Measurements from ENCODE around the gene SIRPA.

SIRPA gene

DNA sequence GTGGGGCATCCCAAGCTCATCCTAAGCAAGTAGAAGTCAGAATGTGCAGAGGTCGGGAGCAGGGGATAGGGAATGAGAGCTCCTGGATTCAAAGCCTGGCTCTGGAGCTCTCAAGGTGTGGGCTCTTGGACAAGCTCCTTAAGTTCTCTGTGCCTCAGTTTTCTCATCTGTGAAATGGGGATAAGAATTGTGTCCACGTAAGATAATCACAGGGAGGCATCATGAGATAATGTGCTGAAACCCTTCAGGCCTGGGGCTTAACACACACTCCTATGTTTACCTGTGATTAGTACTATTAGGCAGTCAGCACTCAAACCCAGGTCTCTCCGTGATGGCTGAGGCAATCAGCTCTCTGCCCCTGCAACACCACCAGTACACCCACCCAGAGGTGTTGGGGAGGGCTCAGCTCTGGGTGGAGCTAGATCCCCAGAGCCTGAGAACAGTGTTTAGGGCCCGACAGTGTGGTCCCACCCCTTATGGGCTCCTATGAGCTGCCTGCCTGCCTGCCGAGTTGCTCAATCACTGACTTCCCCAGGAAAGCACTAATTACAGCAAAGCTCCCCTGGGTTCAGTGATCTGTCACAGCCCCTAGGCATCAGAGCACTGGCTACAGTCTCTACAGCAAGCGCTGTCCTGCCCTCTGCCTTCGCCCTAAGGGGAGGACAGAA lies 6.3 kb upstream of the SIRPA start:
- DNase-seq (ENCODE audit: low read depth in 2 of 2) = no peak

DNA sequence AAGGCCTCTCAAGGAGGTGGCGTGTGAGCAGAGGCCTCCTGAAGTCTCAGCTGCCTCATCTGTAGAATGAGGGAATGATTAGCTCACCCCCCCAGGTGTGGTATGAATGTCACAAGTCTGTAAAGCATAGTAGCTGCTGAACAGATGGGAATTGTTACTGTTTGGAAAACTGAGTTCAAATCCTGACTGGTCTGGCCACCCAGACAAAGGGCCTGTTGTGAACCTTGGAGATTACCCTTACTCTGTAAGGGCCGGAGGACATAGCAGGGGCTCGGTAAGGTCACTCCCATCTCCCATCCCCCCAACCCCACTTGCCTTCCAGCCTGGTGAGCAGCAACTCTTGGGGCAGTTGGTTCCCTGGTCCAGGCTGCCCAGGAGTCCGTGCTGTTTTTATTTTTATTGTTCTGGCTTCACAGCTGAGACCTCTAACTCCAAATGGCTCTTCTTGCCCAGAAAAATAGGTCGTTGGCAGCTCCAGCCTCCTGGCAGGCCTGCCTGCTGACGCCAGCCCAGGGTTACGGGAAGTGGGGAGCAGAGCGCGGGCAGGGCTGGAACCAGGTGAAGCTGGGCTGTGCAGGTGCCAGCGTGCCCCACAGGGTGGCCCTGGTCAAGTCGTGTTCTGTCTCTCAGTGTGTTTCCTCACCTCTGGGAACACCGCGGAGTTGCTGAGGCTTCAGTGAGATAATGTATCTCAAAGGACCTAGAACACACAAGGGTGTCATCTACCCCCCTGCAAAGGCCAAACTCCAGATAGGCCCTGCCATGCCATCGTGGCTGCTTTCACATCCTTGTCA lies 4.5 kb upstream of the SIRPA start:
- no peak for DNase-seq (ENCODE audit: low read depth in 2 of 2)

- DNase-seq (ENCODE audit: low read depth in 2 of 2) = no peak
These were observed 3.7 kb upstream of the SIRPA start for GRCh38 chr20:1891263-1892118.

DNA sequence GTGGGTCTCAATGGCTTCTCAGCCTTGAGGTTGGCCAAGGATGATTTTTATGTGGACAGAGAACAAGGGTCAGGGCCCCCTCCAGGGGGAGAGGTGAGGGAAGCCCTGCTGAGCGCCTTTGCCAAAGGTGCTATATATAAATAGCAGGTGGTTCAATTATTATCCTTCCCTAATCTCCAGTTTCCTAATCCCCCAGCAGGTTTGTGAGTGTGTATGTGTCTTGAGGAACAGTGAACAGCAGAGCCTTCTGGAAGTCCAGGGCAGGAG lies 3.2 kb upstream of the SIRPA start:
- no peak for DNase-seq (ENCODE audit: low read depth in 2 of 2)

DNA sequence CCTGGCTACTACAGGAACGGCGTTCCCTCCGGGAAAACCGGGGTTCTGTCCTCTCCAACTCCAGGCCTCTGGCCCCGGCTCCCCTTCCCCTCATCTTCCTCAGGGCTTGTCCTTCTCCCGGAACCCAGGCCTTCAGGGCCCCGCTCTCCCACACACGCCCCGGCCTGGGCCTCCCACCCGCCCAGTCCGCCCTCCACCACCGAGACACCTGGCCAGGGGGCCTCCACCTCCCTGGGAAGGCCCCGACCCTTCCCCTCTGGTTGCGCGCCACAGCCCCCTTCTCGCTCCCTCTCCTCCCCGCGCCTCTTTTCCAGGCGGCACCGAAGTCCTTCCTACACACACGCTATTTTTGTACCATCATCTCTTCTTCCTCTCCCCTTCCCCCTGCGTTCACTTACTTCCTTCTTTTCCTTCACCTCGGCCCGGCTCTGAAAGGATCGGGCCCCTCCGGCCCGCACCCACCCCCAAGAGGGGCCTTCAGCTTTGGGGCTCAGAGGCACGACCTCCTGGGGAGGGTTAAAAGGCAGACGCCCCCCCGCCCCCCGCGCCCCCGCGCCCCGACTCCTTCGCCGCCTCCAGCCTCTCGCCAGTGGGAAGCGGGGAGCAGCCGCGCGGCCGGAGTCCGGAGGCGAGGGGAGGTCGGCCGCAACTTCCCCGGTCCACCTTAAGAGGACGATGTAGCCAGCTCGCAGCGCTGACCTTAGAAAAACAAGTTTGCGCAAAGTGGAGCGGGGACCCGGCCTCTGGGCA lies 1.3 kb upstream of the SIRPA start:
- DNase-seq (ENCODE audit: low read depth in 2 of 2) = no peak

DNA sequence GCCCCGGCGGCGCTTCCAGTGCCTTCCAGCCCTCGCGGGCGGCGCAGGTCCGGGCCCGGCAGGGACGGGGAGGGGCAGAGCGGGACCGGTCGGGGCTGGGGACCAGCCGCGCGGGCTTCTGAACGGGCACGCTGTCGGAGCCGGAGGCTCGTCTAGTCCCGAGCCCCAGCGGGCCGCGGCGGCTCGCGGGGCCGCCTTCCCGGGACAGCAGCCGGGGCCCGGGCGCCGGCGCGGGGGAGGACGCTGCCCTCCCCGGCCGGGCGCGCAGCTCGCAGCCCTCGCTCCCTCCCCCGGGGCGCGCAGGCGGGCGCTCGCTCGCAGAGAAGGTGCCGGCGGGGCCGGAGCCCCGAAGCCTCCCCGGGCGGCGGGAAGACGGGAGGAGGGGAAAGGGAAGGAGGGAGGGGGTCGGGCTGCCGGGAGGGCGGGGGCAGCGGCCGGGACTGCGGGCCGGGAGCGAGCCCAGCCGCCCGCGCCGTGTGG lies 696 bp upstream of the SIRPA start:
- peak in 1 of 2 donors; percentile 14 for DNase-seq (ENCODE audit: low read depth in 2 of 2)

DNA sequence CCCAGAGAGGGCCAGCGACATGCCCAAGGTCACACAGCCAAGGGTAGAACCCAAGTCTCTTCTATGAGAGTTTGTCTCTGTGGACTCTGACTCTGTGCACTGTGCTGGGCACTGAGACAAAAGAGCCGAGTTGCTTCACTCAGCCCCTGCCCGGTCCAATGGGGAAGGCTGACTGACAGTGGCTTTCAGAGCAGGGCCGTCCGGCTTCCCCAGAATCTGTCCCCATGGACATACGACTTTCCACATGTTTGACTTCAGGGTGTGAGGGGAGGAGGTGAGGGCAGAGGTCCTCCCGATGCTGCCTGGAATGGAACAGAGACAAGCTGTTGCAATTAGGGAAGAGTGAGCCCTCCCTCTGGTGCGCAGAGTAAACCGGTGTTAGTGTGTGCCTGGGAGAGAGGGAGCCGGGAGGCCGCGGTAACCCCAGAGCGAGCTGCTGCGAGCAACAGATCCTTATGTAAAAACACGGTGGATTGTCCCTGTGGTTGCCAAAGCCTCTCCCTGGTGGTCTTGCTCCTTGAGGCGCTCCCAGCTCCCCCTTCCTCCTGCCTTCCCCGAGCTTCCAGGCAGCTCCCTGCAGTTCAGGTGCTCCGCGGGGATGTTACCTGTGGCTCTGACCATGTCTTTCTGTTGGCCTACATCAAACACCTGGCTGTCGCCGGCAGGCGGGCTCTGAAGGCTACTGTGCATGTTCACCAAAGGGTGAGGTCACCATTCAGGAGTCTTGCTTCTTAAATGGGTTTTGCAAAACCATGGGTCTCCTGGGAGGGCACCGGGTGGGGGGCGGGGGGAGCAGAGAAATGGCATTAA lies 672 bp downstream of the SIRPA start:
- no peak for DNase-seq (ENCODE audit: low read depth in 2 of 2)

GRCh38 chr20:1896484-1897258 lies 1.5 kb downstream of the SIRPA start:
- DNase-seq (ENCODE audit: low read depth in 2 of 2) = no peak

DNA sequence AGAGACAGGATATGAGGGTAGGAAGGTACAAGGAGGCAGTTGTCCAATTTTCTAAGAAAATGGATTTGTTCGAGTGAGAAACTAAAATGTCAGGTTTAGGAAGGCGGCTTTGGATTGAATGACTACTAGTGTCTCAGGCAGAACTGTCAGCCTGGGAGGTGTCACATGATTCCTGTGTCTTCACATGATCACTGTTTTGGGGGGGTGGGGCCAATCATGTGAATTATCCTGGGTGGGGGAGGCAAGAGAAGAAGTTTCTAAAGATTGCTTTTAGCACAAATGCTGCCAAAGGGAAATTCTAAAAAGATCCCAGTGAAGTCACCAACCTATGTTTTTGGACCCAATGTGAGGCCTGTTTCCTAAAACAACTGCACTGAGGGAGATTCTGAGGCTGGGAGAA lies 2.3 kb downstream of the SIRPA start:
- DNase-seq (ENCODE audit: low read depth in 2 of 2) = no peak

GRCh38 chr20:1897965-1898464 lies 2.8 kb downstream of the SIRPA start:
- no peak for DNase-seq (ENCODE audit: low read depth in 2 of 2)

DNA sequence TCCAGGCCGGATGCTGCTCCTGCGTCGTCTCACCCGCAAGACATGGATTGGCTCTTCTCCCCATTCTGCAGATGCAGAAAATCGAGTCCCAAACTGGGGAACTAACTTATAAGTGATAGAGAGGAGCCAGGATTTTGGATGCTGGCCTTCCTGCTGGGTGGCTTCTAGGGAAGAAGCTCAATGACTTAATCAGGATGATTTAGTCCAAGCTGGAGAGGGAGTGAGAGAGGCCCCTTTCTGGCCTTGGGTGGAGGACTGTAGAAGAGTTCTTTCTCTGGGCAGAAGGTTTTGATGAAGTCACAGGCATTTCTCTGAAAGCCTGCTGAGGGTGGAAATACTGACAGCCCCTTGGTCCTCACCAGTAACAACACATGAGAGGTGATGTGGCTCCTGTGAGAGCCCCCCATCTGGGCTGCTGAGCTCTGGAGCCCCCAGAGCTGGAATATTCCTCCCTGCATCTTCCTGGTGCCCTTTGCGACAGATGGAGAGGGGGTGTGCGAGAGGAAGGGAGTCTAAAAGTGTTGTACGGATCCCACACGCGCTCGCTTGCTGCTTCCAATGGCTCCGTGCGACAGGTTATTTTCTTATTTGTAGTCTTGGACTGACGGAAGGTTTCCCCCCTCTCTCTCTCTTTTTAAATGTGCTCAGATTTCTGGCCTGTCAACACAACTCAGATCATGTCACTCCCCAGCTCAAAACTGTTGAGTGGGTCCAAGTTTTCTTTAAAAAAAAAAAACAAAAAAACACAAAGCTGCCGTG lies 3.5 kb downstream of the SIRPA start:
- DNase-seq (ENCODE audit: low read depth in 2 of 2) = no peak

DNA sequence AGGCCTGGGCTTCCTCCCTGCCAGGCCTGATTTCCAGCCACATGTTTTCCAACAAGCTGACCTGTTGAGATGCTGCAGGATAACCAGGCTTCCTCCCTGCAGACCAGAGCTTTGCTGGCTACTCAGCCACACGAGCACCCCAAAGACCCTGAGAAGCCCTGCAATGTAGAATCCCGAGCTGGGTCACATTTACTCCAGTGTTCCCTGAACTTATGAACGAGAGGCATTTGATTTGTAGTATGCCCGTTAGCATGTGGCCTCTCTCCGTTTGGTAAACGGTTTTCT lies 4.0 kb downstream of the SIRPA start:
- no peak for DNase-seq (ENCODE audit: low read depth in 2 of 2)

DNA sequence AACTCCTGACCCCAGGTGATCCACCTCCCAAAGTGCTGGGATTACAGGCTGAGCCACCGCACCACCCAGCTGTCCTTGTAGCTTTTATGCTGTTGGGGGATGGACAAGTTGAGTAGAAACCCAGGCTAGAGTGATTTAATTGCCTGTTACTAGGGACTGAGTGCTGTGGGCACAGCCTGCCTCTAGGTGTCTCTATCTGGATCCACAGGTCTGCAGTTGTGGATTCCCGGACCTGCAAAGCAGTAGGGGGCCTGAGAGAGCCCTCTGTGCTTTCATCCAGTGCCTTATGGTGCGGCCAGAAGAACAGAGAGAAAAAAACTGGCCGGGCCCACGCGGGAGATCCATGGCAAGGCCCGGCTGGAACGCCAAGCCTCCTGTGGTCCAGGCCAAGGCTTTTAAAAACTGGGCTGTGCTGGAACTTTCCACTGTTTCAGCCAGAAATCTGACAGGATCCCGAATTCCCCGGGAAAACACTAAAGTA lies 5.2 kb downstream of the SIRPA start:
- DNase-seq (ENCODE audit: low read depth in 2 of 2) = no peak

- no peak for DNase-seq (ENCODE audit: low read depth in 2 of 2)
These were observed 6.5 kb downstream of the SIRPA start for GRCh38 chr20:1901704-1902103.

DNA sequence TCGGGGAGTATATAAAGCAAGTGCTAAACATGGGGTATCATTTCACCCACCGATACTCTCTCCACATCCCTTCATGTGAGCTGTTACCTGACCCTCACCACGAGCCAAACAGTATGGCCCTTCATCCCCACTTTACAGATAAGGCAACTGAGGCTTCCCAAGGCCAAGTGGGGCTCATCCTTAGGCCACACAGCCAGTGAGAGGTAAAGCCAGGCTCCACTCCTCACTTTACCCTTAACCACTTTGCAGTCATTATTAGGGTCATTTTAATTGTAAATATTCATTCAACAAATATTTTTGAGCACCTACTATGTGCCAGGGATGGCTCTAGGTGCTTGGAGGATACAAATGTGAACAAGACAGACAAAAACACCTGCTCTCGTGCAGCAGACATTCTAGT lies 7.0 kb downstream of the SIRPA start:
- DNase-seq (ENCODE audit: low read depth in 2 of 2) = no peak

DNA sequence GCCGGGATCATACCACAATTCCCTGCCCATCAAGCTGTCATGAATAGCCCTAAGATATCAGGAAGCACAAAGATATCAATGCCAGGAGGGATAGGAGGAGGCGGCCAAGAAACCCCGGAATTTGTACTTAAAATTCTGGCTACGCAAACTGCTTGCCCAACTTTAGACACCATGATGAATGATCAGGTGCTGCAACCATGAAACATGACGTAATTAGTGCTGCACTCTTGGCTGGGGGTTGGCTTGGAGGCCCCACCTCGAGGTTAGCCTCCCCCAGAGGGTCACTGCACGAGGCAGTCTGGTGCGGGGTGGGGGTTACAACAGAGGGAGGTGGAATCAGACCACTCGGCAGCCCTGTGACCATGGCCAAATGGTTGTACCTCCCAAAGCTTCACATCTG lies 8.9 kb downstream of the SIRPA start:
- DNase-seq (ENCODE audit: low read depth in 2 of 2) = no peak

DNA sequence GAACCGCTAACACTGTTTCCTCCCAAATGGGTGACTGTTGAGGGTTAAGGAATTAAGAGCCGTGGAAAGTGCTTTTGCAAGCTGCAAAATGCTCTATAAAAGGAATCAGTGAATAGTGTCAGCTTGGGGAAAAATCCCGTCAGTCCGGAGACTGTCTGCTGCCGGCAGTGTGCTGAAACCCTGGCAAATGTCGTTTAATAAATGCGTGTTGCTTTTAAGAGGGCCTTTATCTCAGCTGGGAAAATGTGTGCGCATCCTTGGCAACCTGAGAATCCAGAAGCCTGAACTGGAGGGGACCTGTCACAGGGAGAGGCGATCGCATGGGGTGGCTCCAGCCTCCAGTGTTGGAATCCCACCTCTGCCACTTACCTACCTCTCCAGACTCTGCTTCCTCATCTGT lies 9.8 kb downstream of the SIRPA start:
- no peak for DNase-seq (ENCODE audit: low read depth in 2 of 2)

GRCh38 chr20:1905693-1906092 lies 10.5 kb downstream of the SIRPA start:
- no peak for DNase-seq (ENCODE audit: low read depth in 2 of 2)

- no peak for DNase-seq (ENCODE audit: low read depth in 2 of 2)
These were observed 11.3 kb downstream of the SIRPA start for GRCh38 chr20:1906361-1907051.

Measured in stimulated activated CD4-positive, alpha-beta T cell treated with anti-CD3 and anti-CD28 coated beads, Interleukin-1b, Interleukin-23, amount 100 ng/mL, for 4 hours (primary cell).